ENCODE results near the gene SPRED2. TPM values are rescaled to one million over a fixed set of nuclear protein-coding genes. Genes with fewer than 3 reads are reported as not detected.

The SPRED2 gene
- total and polyA plus RNA-seq, 3 donors from 2014 or later: 10.0 to 14.1 (median 11.3) TPM

DNA sequence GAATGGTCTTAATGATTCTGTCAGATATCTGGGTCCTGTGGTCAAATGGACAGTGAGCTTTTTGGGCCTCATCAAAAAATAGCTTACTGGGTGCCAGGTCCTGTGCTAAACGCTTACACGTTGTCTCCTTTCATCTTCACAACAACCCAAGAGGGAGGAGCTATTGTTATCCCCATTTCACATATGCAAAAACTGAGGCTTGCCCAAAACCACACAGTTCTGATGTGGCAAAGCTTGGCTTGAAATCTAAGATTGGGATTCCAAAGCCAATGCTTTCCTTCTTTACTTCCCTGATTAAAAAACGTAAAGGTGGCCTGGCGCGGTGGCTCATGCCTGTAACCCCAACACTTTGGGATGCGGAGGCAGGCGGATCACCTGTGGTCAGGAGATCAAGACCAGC lies 135.4 kb downstream of the SPRED2 start:
- no peak for DNase-seq
- intact Hi-C loops (cut with DNase I; ENCODE audit: low total_unique reads): no loop called here
- no peaks in the 10 kb centered on the region for H3K9me3 ChIP-seq
- H3K36me3 ChIP-seq (ENCODE audit: low read depth, missing control alignments): no peaks in the 10 kb centered on the region
- 92 to 98% methylated on average over 7 of the region's 7 CpGs for WGBS, 2 donors
- H3K4me1 ChIP-seq: peaks cover 18% of the 10 kb centered on the region
- no peak overlapping the region for H3K27ac ChIP-seq
- TF ChIP-seq, protein P1, sequence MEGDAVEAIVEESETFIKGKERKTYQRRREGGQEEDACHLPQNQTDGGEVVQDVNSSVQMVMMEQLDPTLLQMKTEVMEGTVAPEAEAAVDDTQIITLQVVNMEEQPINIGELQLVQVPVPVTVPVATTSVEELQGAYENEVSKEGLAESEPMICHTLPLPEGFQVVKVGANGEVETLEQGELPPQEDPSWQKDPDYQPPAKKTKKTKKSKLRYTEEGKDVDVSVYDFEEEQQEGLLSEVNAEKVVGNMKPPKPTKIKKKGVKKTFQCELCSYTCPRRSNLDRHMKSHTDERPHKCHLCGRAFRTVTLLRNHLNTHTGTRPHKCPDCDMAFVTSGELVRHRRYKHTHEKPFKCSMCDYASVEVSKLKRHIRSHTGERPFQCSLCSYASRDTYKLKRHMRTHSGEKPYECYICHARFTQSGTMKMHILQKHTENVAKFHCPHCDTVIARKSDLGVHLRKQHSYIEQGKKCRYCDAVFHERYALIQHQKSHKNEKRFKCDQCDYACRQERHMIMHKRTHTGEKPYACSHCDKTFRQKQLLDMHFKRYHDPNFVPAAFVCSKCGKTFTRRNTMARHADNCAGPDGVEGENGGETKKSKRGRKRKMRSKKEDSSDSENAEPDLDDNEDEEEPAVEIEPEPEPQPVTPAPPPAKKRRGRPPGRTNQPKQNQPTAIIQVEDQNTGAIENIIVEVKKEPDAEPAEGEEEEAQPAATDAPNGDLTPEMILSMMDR (IDR thresholded peaks at IDR 0.05): no peak
- TF ChIP-seq POLR2A (IDR thresholded peaks at IDR 0.05): no peak
- no peak overlapping the region for H3K4me3 ChIP-seq
- no peaks in the 10 kb centered on the region for H3K27me3 ChIP-seq

DNA sequence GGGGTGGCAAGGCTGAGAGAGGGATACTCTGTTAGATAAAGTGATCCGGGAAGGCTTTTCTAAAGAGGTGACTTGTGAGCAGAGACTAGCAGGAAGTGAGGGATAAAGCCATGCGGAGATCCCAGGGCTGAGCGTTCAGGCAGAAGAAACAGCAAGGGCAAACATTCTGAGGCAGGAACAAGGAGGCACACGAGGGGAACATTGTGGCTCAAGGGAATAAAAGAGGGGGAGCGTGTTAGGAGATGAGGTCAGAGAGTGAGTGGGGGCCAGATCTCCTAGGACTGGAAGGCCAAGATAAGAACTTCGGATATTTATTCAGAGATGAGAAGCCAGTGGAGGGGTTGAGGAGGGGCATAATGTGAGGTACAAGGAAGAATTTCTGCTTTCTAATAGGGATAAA lies 137.7 kb downstream of the SPRED2 start:
- no peak for DNase-seq
- Histone ChIP-seq H3K9me3 (no peaks in the 10 kb centered on the region), H3K4me3 (no peak overlapping the region), H3K27me3 (no peaks in the 10 kb centered on the region), H3K36me3 (ENCODE audit: low read depth, missing control alignments) (no peaks in the 10 kb centered on the region), H3K4me1 (peaks cover 12% of the 10 kb centered on the region), H3K27ac (no peak overlapping the region)
- intact Hi-C loops (cut with DNase I; ENCODE audit: low total_unique reads): no loop called here
- no peak for TF ChIP-seq POLR2A (IDR thresholded peaks at IDR 0.05)
- TF ChIP-seq, protein P1 (IDR thresholded peaks at IDR 0.05): no peak
- WGBS, 2 donors: 44 to 49% methylated on average over 6 of the region's 6 CpGs

DNA sequence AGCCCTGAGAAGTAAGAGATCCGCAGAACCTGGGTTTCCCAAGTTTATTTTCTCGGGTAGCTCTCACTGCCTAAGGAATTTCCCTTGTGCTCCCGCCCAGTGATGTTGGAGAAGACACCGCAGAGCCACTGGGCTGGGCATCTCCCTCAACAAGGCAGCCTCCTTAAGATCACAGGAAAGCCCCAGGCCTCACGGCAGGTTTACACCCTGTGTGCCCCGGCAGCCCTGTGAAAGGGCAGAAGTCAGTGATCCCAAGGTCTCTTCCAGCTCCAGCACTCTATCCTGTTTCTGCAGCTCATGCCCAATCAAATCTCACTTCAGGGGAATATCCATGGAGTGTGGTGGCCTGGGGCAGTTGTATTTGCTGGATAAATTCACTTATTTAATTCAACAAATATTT lies 138.3 kb downstream of the SPRED2 start:
- no peak overlapping the region for H3K4me3 ChIP-seq
- TF ChIP-seq POLR2A (IDR thresholded peaks at IDR 0.05): no peak
- TF ChIP-seq, protein P1 (IDR thresholded peaks at IDR 0.05): no peak
- DNase-seq: no peak
- H3K36me3 ChIP-seq (ENCODE audit: low read depth, missing control alignments): no peaks in the 10 kb centered on the region
- H3K9me3 ChIP-seq: no peaks in the 10 kb centered on the region
- H3K27ac ChIP-seq: no peak overlapping the region
- intact Hi-C loops (cut with DNase I; ENCODE audit: low total_unique reads): no loop called here
- peaks cover 8% of the 10 kb centered on the region for H3K4me1 ChIP-seq
- WGBS, 2 donors: 77 to 83% methylated on average over 6 of the region's 6 CpGs
- H3K27me3 ChIP-seq: no peaks in the 10 kb centered on the region

DNA sequence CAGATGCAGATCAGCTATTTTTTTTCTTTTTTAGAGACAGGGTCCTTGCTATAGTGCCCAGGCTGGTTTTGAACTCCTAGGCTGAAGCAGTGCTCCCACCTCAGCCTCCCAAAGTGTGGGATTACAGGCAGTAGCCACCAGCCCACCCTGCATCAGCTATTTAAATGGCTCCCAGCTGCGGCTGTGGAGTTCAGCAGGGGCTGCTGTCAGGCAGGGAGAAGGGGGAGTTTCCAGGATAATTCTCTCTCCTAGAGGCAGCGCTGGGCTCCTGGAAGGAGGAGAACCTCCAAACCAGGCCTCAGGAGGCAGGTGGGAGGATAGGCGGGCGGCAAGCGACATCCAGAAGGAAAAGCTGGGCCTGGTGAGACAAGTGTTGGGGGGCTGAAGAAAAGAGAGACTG lies 139.0 kb downstream of the SPRED2 start:
- 84 to 90% methylated on average over 5 of the region's 5 CpGs for WGBS, 2 donors
- H3K27ac ChIP-seq: no peak overlapping the region

More for the DNA sequence above, 139.0 kb downstream of the SPRED2 start:
- intact Hi-C loops (cut with DNase I; ENCODE audit: low total_unique reads): no loop called here
- Histone ChIP-seq H3K27me3 (no peaks in the 10 kb centered on the region), H3K9me3 (no peaks in the 10 kb centered on the region), H3K36me3 (ENCODE audit: low read depth, missing control alignments) (no peaks in the 10 kb centered on the region), H3K4me1 (peaks cover 8% of the 10 kb centered on the region), H3K4me3 (no peak overlapping the region)
- no peak for DNase-seq
- TF ChIP-seq POLR2A (IDR thresholded peaks at IDR 0.05): no peak
- TF ChIP-seq, protein P1 (IDR thresholded peaks at IDR 0.05): no peak

All from testis (tissue), 3 donors.